Smooth muscle cell of the pulmonary artery (primary cell): ENCODE data around the gene PASK. TPM values are rescaled to one million over a fixed set of nuclear protein-coding genes. Genes with fewer than 3 reads are reported as not detected.

ENCODE experiments used
- total RNA-seq: library from RNA; depleted of rRNA; stranded (reverse); fragments of >200 nt; gene quantifications from 2 replicates; pipeline ENCODE4 v1.2.3, GENCODE V29; 2014

The PASK gene
- 2.4 TPM in 2 replicates for total RNA-seq

GRCh38 chr2:241148891-241149674 lies at the start of gene PASK:
TSS of gene PASK (minus strand) at chr2:241149472. CDS start at chr2:241143032, 6,440 bp downstream.

GRCh38 chr2:241188361-241189092 lies 39.3 kb upstream of the PASK start, which contains the start of gene ANO7:
TSS of gene ANO7 (plus strand) at chr2:241188677. CDS start at chr2:241190064, 1,387 bp downstream.

GRCh38 chr2:241149925-241150659 lies 820 bp upstream of the PASK start, which contains the start of gene PPP1R7:
TSS of gene PPP1R7 (plus strand) at chr2:241150467. CDS start at chr2:241150496, 29 bp downstream.

GRCh38 chr2:241102239-241102803 lies 47.0 kb downstream of the PASK start, which contains the start of gene MTERF4:
TSS of gene MTERF4 (minus strand) at chr2:241102287. CDS start at chr2:241102273, 14 bp downstream.

Other genes starting within 250 kb of the PASK start
- 0.13 TPM in 1 of 2 replicates, not detected in the other for gene CROCC2, start 243.1 kb downstream of the PASK start, total RNA-seq
- gene SNED1, start 150.9 kb downstream of the PASK start, total RNA-seq, result 35.9 and 62.5 TPM in 2 replicates
- gene MTERF4, start 47.2 kb downstream of the PASK start, total RNA-seq, result 31.3 and 38.3 TPM in 2 replicates
- 29.0 and 37.9 TPM in 2 replicates for gene PPP1R7, start 995 bp upstream of the PASK start, total RNA-seq
- 1.0 and 1.7 TPM in 2 replicates for gene ANO7, start 39.2 kb upstream of the PASK start, total RNA-seq
- 1,582 and 1,585 TPM in 2 replicates for gene HDLBP, start 166.2 kb upstream of the PASK start, total RNA-seq
- gene SEPTIN2, start 166.5 kb upstream of the PASK start, total RNA-seq, result 452 and 457 TPM in 2 replicates
- 40.2 and 49.1 TPM in 2 replicates for gene FARP2, start 206.8 kb upstream of the PASK start, total RNA-seq